HepG2 (cell line): ENCODE data around the gene BCAS3. TPM values are rescaled to one million over a fixed set of nuclear protein-coding genes. Genes with fewer than 3 reads are reported as not detected.
A peak's percentile ranks its signal among the peaks of the same experiment; 100 is the strongest.

Experiments used
- ATAC-seq: fragments of 200-7000 bp; cut with Tn5 transposase; 3 replicates; pipeline ENCODE4 v1.9.1; 2020; ENCODE audit warnings: mild to moderate bottlenecking, moderate library complexity
- BruUV-seq: library from RNA; stranded (reverse); fragments of 400-500 nt; replicated peaks from 2 replicates; lab custom pipeline; 2021; lab: Mats Ljungman, UMichigan
- CTCF ChIA-PET: fragments of 300-600 bp; formaldehyde crosslinking; extraction: SDS; loops from one replicate; lab custom pipeline; 2021; ENCODE audit warnings: low total read pairs, inconsistent platforms, low intra/inter-chr PET ratio; lab: Yijun Ruan, JAX
- POLR2A ChIA-PET: fragments of 350-600 bp; sonication (Branson Sonifier 250); formaldehyde crosslinking; loops from one replicate; lab custom pipeline; 2020; ENCODE audit warnings: antibody characterized with exemption, inconsistent platforms; lab: Yijun Ruan, JAX
- DNase-seq: peaks from one replicate; pipeline ENCODE4 v3.0.0-alpha.2; 2015; ENCODE audit warnings: low spot score
- FAIRE-seq: peaks from 3 replicates; lab custom pipeline; 2011; peaks lifted over from hg19 to GRCh38; lab: Jason Lieb, UNC
- H2AFZ ChIP-seq: one replicate; pipeline ENCODE4 v1.6.1; 2011; ENCODE audit warnings: low read length, inconsistent platforms
- H3K27ac ChIP-seq: fragments of 300-600 bp; 3 replicates; pipeline ENCODE4 v1.8.0; 2011; ENCODE audit warnings: mixed run types, mild to moderate bottlenecking, mixed read lengths, low read length, inconsistent platforms; ENCODE audit not compliant: insufficient read depth; ENCODE audit errors: extremely low read length
- H3K27me3 ChIP-seq, 2 experiments: fragments of 200-600 bp in 1 of 2; 2 replicates in 1 of 2; 3 replicates in 1 of 2; pipeline versions ENCODE4 v1.6.0 to v1.8.0; 2011; ENCODE audit warnings: low read length in 2 of 2, mild to moderate bottlenecking in 2 of 2, moderate library complexity in 2 of 2, inconsistent platforms in 1 of 2; ENCODE audit not compliant: insufficient read depth in 2 of 2, control insufficient read depth in 1 of 2
- H3K36me3 ChIP-seq, 2 experiments: fragments of 200-600 bp in 1 of 2; replicated peaks in 1 of 2; 2 replicates in 1 of 2; 3 replicates in 1 of 2; pipeline versions ENCODE4 v1.5.1 to v1.8.0; 2011; ENCODE audit warnings: low read length in 2 of 2, inconsistent platforms in 1 of 2; ENCODE audit not compliant: insufficient read depth in 2 of 2, control insufficient read depth in 1 of 2
- H3K4me1 ChIP-seq: 2 replicates; pipeline ENCODE4 v1.5.1; 2012; ENCODE audit warnings: low read length, inconsistent platforms; ENCODE audit not compliant: insufficient read depth
- H3K4me2 ChIP-seq: 2 replicates; pipeline ENCODE4 v1.6.0; 2011; ENCODE audit warnings: low read depth, low read length, inconsistent platforms
- H3K4me3 ChIP-seq, 3 experiments: fragments of 200-600 bp in 1 of 3; sonication (generic), shearing (Covaris generic) in 1 of 3; replicated peaks in 1 of 3; 2 replicates each; pipeline ENCODE4 v1.5.1; 2011 to 2016; ENCODE audit warnings: low read length in 3 of 3, inconsistent platforms in 2 of 3, low read depth in 2 of 3, mild to moderate bottlenecking in 2 of 3, control low read depth in 1 of 3, mixed read lengths in 1 of 3; ENCODE audit not compliant: insufficient read depth in 1 of 3
- H3K79me2 ChIP-seq: one replicate; pipeline ENCODE4 v1.6.1; 2011; ENCODE audit warnings: low read length, inconsistent platforms; ENCODE audit not compliant: insufficient read depth
- H3K9ac ChIP-seq: 2 replicates; pipeline ENCODE4 v1.6.0; 2011; ENCODE audit warnings: mild to moderate bottlenecking, low read depth, low read length, inconsistent platforms; ENCODE audit not compliant: insufficient read depth
- H3K9me3 ChIP-seq: 2 replicates; pipeline ENCODE4 v1.5.1; 2012; ENCODE audit warnings: mild to moderate bottlenecking, low read length
- H4K20me1 ChIP-seq: 2 replicates; pipeline ENCODE4 v1.6.0; 2011; ENCODE audit warnings: inconsistent platforms, mild to moderate bottlenecking, low read length, moderate library complexity; ENCODE audit not compliant: insufficient read depth
- ELF1 ChIP-seq: sonication (generic); formaldehyde crosslinking; IDR thresholded peaks from 2 replicates; pipeline ENCODE4 v1.4.0; 2020; ENCODE audit warnings: missing genetic modification reagents
- HNF4A ChIP-seq: sonication (generic); formaldehyde crosslinking; IDR thresholded peaks from 2 replicates; pipeline ENCODE4 v1.4.0; 2020; ENCODE audit warnings: missing genetic modification reagents
- HOXD1 ChIP-seq: sonication (generic); formaldehyde crosslinking; IDR thresholded peaks from 2 replicates; pipeline ENCODE4 v1.5.0; 2020; ENCODE audit warnings: missing genetic modification reagents
- NFKBIZ ChIP-seq: IDR thresholded peaks from 2 replicates; pipeline ENCODE4 v1.6.1; 2018; ENCODE audit warnings: missing genetic modification reagents, missing compliant biosample characterization
- REL ChIP-seq: sonication (generic); formaldehyde crosslinking; conservative IDR thresholded peaks from 2 replicates; pipeline ENCODE4 v1.8.0; 2022; ENCODE audit warnings: mild to moderate bottlenecking, missing genetic modification reagents, moderate library complexity
- SIN3A ChIP-seq: IDR thresholded peaks from 2 replicates; pipeline ENCODE4 v1.6.1; 2011; ENCODE audit warnings: low read depth, mild to moderate bottlenecking, control low read depth, low read length, borderline replicate concordance
- TCF7L2 ChIP-seq: IDR thresholded peaks from 2 replicates; pipeline ENCODE4 v1.6.1; 2011; ENCODE audit warnings: mild to moderate bottlenecking, low read depth, low read length, moderate library complexity
- U2AF1 ChIP-seq: fragments of 200-400 bp; formaldehyde crosslinking; optimal IDR thresholded peaks from 2 replicates; pipeline ENCODE3; 2017; ENCODE audit warnings: mild to moderate bottlenecking, low read depth, low read length
- ZBTB38 ChIP-seq: sonication (generic); formaldehyde crosslinking; IDR thresholded peaks from 2 replicates; pipeline ENCODE4 v1.5.1; 2020; ENCODE audit warnings: mild to moderate bottlenecking, missing genetic modification reagents
- ZC3H13 ChIP-seq: sonication (generic); formaldehyde crosslinking; IDR thresholded peaks from 2 replicates; pipeline ENCODE4 v1.8.1; 2023; ENCODE audit warnings: mild to moderate bottlenecking, missing genetic modification reagents, moderate library complexity
- ZNF30 ChIP-seq: sonication (generic); formaldehyde crosslinking; IDR thresholded peaks from 2 replicates; pipeline ENCODE4 v1.5.0; 2020; ENCODE audit warnings: mild to moderate bottlenecking, missing genetic modification reagents
- ZNF674 ChIP-seq: sonication (generic); formaldehyde crosslinking; IDR thresholded peaks from 2 replicates; pipeline ENCODE4 v1.5.0; 2020; ENCODE audit warnings: low read depth, mild to moderate bottlenecking, missing genetic modification reagents
- ZNF720 ChIP-seq: sonication (generic); formaldehyde crosslinking; IDR thresholded peaks from 2 replicates; pipeline ENCODE4 v1.4.0; 2020; ENCODE audit warnings: missing genetic modification reagents
- ZNF788 ChIP-seq: sonication (generic); formaldehyde crosslinking; IDR thresholded peaks from 2 replicates; pipeline ENCODE4 v1.5.0; 2020; ENCODE audit warnings: mild to moderate bottlenecking, missing genetic modification reagents, borderline replicate concordance
- WGBS: methylation state at CpG from one replicate; pipeline ENCODE4 v1.1.6; 2017; ENCODE audit warnings: low lambda C conversion rate; 5-methylcytosine and 5-hydroxymethylcytosine counted together
- in situ Hi-C: cut with HindIII; loops from 2 replicates; pipeline ENCODE4 v1.10.0; 2017; ENCODE audit warnings: low pct_unique_long_range_greater_than_20kb; ENCODE audit not compliant: extremely low pct_ligation_motif_present
- intact Hi-C: fragments of 100-400 bp; cut with micrococcal nuclease; formaldehyde crosslinking; loops from one replicate; pipeline ENCODE4 v1.10.0; 2022; ENCODE audit not compliant: unreplicated experiment
- polyA plus RNA-seq, 8 experiments: library from polyadenylated mRNA; depleted of rRNA in 3 of 8; stranded (reverse) in 7 of 8; unstranded in 1 of 8; fragments of >200 nt; fragmentation: Illumina TruSeq in 4 of 8; extraction: Trizol in 4 of 8; gene quantifications; 2 replicates each; pipeline versions ENCODE4 v1.2.1 to v1.2.3, GENCODE V29; 2011 to 2016; ENCODE audit warnings: low read depth in 4 of 8, missing spikeins in 1 of 8, mixed read lengths in 1 of 8; ENCODE audit not compliant: insufficient read depth in 1 of 8
- total RNA-seq, 5 experiments: library from RNA; depleted of rRNA; stranded (reverse); fragments of >200 nt; fragmentation: Illumina TruSeq; extraction: Trizol; gene quantifications; 2 replicates each; pipeline ENCODE4 v1.2.3, GENCODE V29; 2016; ENCODE audit warnings: low read depth in 1 of 5
- TF ChIP-seq, protein P1 (sequence below): sonication (generic); formaldehyde crosslinking; IDR thresholded peaks from 2 replicates; pipeline ENCODE4 v1.9.0; 2021; ENCODE audit warnings: missing genetic modification reagents, borderline replicate concordance
- TF ChIP-seq, protein P2 (sequence below): sonication (generic); formaldehyde crosslinking; IDR thresholded peaks from 2 replicates; pipeline ENCODE4 v1.8.0; 2022; ENCODE audit warnings: mild to moderate bottlenecking, missing genetic modification reagents, moderate library complexity
- TF ChIP-seq, protein P3 (sequence below): sonication (generic); formaldehyde crosslinking; IDR thresholded peaks from 2 replicates; pipeline ENCODE4 v1.4.0; 2020; ENCODE audit warnings: low read depth, mild to moderate bottlenecking, missing genetic modification reagents
- TF ChIP-seq, protein P4 (sequence below): IDR thresholded peaks from 2 replicates; pipeline ENCODE4 v1.6.1; 2016; ENCODE audit warnings: missing biosample characterization, missing genetic modification reagents, low read depth

The BCAS3 gene
- total and polyA plus RNA-seq, 2 of the 13 experiments (the other 11 are each of a cell fraction or from before 2014, with no cell fraction given): 10.7 to 11.2 TPM

DNA sequence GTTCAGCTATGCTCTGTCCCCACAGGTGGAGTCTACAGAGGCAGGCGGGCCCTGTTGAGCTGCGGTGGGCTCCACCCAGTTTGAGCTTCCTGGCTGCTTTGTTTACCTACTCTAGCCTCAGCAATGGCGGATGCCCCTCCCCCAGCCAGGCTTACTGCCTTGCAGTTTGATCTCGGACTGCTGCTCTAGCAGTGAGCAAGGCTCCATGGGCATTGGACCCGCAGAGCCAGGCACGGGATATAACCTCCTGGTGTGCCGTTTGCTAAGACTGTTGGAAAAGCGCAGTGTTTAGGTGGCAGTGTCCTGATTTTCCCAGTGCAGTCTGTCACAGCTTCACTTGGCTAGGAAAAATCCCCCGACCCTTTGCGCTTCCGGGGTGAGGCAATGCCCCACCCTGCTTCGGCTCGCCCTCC lies 89.1 kb downstream of the BCAS3 start:
- DNase-seq: peak; percentile 64
- POLR2A ChIA-PET: interaction anchor here (1.4 kb wide), 1 partner anchor 89 kb away, joined by 3 read pairs; the partner anchor contains the start of gene BCAS3
- TF ChIP-seq TCF7L2 (no peak), ZC3H13 (CRISPR knock-in tag) (no peak), ZNF720 (CRISPR knock-in tag) (no peak), SIN3A (no peak), ZNF30 (CRISPR knock-in tag) (no peak), HNF4A (no peak), REL (CRISPR knock-in tag) (no peak), NFKBIZ (CRISPR knock-in tag) (no peak), ZBTB38 (CRISPR knock-in tag) (peak; percentile 87), U2AF1 (no peak), ZNF788 (CRISPR knock-in tag) (peak; percentile 67; the same call in 1 of the 2 replicates), ZNF674 (CRISPR knock-in tag) (no peak), HOXD1 (CRISPR knock-in tag) (no peak), ELF1 (peak; percentile 37; the same call in 1 of the 2 replicates)
- TF ChIP-seq, protein P1, sequence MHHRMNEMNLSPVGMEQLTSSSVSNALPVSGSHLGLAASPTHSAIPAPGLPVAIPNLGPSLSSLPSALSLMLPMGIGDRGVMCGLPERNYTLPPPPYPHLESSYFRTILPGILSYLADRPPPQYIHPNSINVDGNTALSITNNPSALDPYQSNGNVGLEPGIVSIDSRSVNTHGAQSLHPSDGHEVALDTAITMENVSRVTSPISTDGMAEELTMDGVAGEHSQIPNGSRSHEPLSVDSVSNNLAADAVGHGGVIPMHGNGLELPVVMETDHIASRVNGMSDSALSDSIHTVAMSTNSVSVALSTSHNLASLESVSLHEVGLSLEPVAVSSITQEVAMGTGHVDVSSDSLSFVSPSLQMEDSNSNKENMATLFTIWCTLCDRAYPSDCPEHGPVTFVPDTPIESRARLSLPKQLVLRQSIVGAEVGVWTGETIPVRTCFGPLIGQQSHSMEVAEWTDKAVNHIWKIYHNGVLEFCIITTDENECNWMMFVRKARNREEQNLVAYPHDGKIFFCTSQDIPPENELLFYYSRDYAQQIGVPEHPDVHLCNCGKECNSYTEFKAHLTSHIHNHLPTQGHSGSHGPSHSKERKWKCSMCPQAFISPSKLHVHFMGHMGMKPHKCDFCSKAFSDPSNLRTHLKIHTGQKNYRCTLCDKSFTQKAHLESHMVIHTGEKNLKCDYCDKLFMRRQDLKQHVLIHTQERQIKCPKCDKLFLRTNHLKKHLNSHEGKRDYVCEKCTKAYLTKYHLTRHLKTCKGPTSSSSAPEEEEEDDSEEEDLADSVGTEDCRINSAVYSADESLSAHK (CRISPR knock-in tag): no peak
- TF ChIP-seq, protein P2, sequence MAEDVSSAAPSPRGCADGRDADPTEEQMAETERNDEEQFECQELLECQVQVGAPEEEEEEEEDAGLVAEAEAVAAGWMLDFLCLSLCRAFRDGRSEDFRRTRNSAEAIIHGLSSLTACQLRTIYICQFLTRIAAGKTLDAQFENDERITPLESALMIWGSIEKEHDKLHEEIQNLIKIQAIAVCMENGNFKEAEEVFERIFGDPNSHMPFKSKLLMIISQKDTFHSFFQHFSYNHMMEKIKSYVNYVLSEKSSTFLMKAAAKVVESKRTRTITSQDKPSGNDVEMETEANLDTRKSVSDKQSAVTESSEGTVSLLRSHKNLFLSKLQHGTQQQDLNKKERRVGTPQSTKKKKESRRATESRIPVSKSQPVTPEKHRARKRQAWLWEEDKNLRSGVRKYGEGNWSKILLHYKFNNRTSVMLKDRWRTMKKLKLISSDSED (CRISPR knock-in tag): no peak
- TF ChIP-seq, protein P3, sequence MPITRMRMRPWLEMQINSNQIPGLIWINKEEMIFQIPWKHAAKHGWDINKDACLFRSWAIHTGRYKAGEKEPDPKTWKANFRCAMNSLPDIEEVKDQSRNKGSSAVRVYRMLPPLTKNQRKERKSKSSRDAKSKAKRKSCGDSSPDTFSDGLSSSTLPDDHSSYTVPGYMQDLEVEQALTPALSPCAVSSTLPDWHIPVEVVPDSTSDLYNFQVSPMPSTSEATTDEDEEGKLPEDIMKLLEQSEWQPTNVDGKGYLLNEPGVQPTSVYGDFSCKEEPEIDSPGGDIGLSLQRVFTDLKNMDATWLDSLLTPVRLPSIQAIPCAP (CRISPR knock-in tag): no peak
- TF ChIP-seq, protein P4, sequence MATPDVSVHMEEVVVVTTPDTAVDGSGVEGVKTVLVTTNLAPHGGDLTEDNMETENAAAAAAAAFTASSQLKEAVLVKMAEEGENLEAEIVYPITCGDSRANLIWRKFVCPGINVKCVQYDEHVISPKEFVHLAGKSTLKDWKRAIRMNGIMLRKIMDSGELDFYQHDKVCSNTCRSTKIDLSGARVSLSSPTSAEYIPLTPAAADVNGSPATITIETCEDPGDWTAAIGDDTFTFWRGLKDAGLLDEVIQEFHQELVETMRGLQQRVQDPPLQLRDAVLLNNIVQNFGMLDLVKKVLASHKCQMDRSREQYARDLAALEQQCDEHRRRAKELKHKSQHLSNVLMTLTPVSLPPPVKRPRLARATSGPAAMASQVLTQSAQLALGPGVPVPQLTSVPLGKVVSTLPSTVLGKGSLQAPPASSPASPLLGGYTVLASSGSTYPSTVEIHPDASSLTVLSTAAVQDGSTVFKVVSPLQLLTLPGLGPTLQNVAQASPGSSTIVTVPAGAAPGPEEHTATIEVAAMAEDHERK (CRISPR knock-in tag): no peak

More for the DNA sequence above, 89.1 kb downstream of the BCAS3 start:
- Histone ChIP-seq H4K20me1 (no peaks in the 10 kb centered on the region), H3K4me2 (peak overlapping the region; percentile 37), H3K9me3 (no peaks in the 10 kb centered on the region), H3K9ac (no peak overlapping the region), H3K36me3 (no peaks in the 10 kb centered on the region), H3K27me3 (no peaks in the 10 kb centered on the region), H3K4me3 (no peak overlapping the region; a peak in 1 of 6 replicates), H3K4me1 (peaks cover 31% of the 10 kb centered on the region), H3K79me2 (no peaks in the 10 kb centered on the region), H3K27ac (no peak overlapping the region), H2AFZ (no peak overlapping the region)
- in situ Hi-C loops (no loop called here), intact Hi-C loops (no loop called here)
- CTCF ChIA-PET: no interaction called here
- BruUV-seq: no TSS peak
- ATAC-seq (peak; percentile 31), FAIRE-seq (no peak)
- 86% methylated on average over 8 of the region's 13 CpGs for WGBS
